Lower lobe of right lung (tissue), 2 donors: ENCODE data around the gene ODF2L. TPM values are rescaled to one million over a fixed set of nuclear protein-coding genes. Genes with fewer than 3 reads are reported as not detected.

ENCODE experiments used
- ATAC-seq, 2 donors: fragments of 200-7000 bp; cut with Tn5 transposase; one replicate each; pipeline ENCODE4 v1.9.1; 2020 to 2022; ENCODE audit warnings: mild to moderate bottlenecking in 2 of 2, moderate library complexity in 2 of 2
- DNase-seq: peaks from one replicate; pipeline ENCODE4 v3.0.0-alpha.2; 2020
- H3K27ac ChIP-seq: fragments of 200-600 bp; one replicate; pipeline ENCODE4 v1.8.0; 2022
- H3K27me3 ChIP-seq: fragments of 200-600 bp; one replicate; pipeline ENCODE4 v1.8.0; 2022; ENCODE audit warnings: low read depth
- H3K36me3 ChIP-seq: fragments of 200-600 bp; one replicate; pipeline ENCODE4 v1.8.0; 2022; ENCODE audit warnings: mild to moderate bottlenecking
- H3K4me1 ChIP-seq: fragments of 200-600 bp; one replicate; pipeline ENCODE4 v1.8.0; 2022
- H3K4me3 ChIP-seq: fragments of 200-600 bp; one replicate; pipeline ENCODE4 v1.8.0; 2022; ENCODE audit warnings: mild to moderate bottlenecking
- H3K9me3 ChIP-seq: fragments of 200-600 bp; one replicate; pipeline ENCODE4 v1.8.0; 2022
- CTCF ChIP-seq: fragments of 200-600 bp; IDR thresholded peaks from one replicate; pipeline ENCODE4 v1.8.0; 2022; ENCODE audit warnings: antibody characterized with exemption, mild to moderate bottlenecking
- intact Hi-C: fragments of 100-400 bp; cut with DNase I; formaldehyde crosslinking; loops from one replicate; pipeline ENCODE4 v1.11.0; 2022
- total RNA-seq: library from RNA; stranded (reverse); fragmentation: NEBNext Ultra II Directional; extraction: Animal tissue kit (Norgen Biotek cat#: 25700); gene quantifications from one replicate; pipeline ENCODE4 v1.2.1, GENCODE V29; 2021
- donor health status: DM: no; HTN: yes; CAD: no; lungs with severe emphysema.

Gene ODF2L
- total RNA-seq, 1 donor from 2014 or later: 46.6 TPM

GRCh38 chr1:86410879-86411278, 14.8 kb upstream of the ODF2L start:
- no peak overlapping the region for H3K4me3 ChIP-seq
- H3K9me3 ChIP-seq: no peaks in the 10 kb centered on the region
- DNase-seq: no peak
- no peaks in the 10 kb centered on the region for H3K27me3 ChIP-seq
- no peak for ATAC-seq
- H3K4me1 ChIP-seq: no peaks in the 10 kb centered on the region
- intact Hi-C loops: no loop called here
- no peak for TF ChIP-seq CTCF
- no peak overlapping the region for H3K27ac ChIP-seq
- H3K36me3 ChIP-seq: no peaks in the 10 kb centered on the region

GRCh38 chr1:86409416-86410021, 13.4 kb upstream of the ODF2L start:
- ATAC-seq (peak; percentile 90 to 93), DNase-seq (peak; percentile 64)
- no peak for TF ChIP-seq CTCF

GRCh38 chr1:86396498-86396890, 371 bp upstream of the ODF2L start:
- Histone ChIP-seq H3K9me3 (no peaks in the 10 kb centered on the region), H3K27me3 (no peaks in the 10 kb centered on the region), H3K4me3 (peak overlapping the region; percentile 76), H3K4me1 (peaks cover 32% of the 10 kb centered on the region), H3K36me3 (no peaks in the 10 kb centered on the region), H3K27ac (peak overlapping the region; percentile 83)
- intact Hi-C loops: no loop called here
- TF ChIP-seq CTCF: no peak
- DNase-seq: no peak
- no peak for ATAC-seq

More at GRCh38 chr1:86409416-86410021, 13.4 kb upstream of the ODF2L start:
- Histone ChIP-seq H3K4me1 (no peaks in the 10 kb centered on the region), H3K9me3 (no peaks in the 10 kb centered on the region), H3K27ac (no peak overlapping the region), H3K36me3 (no peaks in the 10 kb centered on the region), H3K27me3 (no peaks in the 10 kb centered on the region), H3K4me3 (no peak overlapping the region)
- intact Hi-C loops: no loop called here

GRCh38 chr1:86394416-86394815, 1.7 kb downstream of the ODF2L start:
- Histone ChIP-seq H3K36me3 (no peaks in the 10 kb centered on the region), H3K27me3 (no peaks in the 10 kb centered on the region), H3K27ac (no peak overlapping the region), H3K4me3 (peak overlapping the region; percentile 76), H3K4me1 (peaks cover 32% of the 10 kb centered on the region), H3K9me3 (no peaks in the 10 kb centered on the region)
- ATAC-seq: no peak
- DNase-seq: no peak
- intact Hi-C loops: no loop called here
- no peak for TF ChIP-seq CTCF

- TF ChIP-seq CTCF: no peak
- Histone ChIP-seq H3K4me1 (peaks cover 23% of the 10 kb centered on the region), H3K27me3 (no peaks in the 10 kb centered on the region), H3K4me3 (no peak overlapping the region), H3K9me3 (no peaks in the 10 kb centered on the region), H3K27ac (peak overlapping the region; percentile 21), H3K36me3 (no peaks in the 10 kb centered on the region)
- no peak for DNase-seq
- intact Hi-C loops: no loop called here
- ATAC-seq: no peak
These were observed 6.8 kb downstream of the ODF2L start for GRCh38 chr1:86389307-86389706.
